ENCODE results near the gene SASH1. TPM values are rescaled to one million over a fixed set of nuclear protein-coding genes. Genes with fewer than 3 reads are reported as not detected.

Gene SASH1
- total and polyA plus RNA-seq, 9 of the 15 experiments (the other 6 are each of a cell fraction or from before 2014, with no cell fraction given): 0.35 to 3.5 (median 1.6) TPM

DNA sequence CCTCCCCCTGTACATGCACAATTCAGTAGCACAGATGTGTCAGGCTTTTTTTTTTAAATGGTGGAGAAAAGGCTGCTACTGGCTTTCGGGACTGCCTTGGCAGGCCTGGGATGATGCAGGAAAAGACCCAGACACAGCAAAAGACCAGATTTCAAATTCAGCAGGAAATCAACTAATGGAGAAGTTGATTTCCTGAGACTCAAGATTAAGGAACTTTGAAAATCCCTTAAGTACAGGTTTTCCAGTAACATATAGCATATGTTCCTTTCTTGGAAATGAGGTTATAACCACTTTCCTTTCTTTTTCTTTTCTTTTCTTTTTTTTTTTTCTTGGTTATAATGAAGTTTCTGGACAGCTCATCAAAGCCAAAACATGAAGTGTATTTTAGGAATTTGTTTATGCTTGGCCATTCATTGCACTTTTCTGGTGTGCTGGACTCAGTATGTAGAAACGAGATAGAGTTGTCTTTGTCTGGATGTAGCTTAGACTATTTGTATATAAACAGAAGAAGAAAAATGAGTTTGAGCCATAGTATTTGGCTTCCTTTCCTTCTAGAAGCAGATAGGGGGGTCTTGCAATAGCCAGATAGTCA, 119.4 kb downstream of the SASH1 start:
- Histone ChIP-seq H3K4me3 (no peak overlapping the region), H3K9me3 (replicated peaks; ENCODE audit: control insufficient read depth, insufficient read depth, low read depth, low read length) (no peaks in the 10 kb centered on the region), H3K79me2 (ENCODE audit: control insufficient read depth, insufficient read depth, low read length) (no peaks in the 10 kb centered on the region), H4K20me1 (replicated peaks; ENCODE audit: control insufficient read depth, insufficient read depth, low read length) (no peaks in the 10 kb centered on the region; the same call in 1 of the 2 replicates), H3K9me1 (ENCODE audit: control insufficient read depth, insufficient read depth, low read length) (no peaks in the 10 kb centered on the region), H3K9ac (ENCODE audit: insufficient read depth in 1 of 2, low read depth in 2 of 2, low read length in 2 of 2) (no peak overlapping the region), H3K4me1 (replicated peaks in 1 of 2; ENCODE audit: control insufficient read depth in 2 of 2, insufficient read depth in 2 of 2, low read length in 2 of 2) (no peaks in the 10 kb centered on the region), H2AFZ (ENCODE audit: low read depth, low read length) (no peak overlapping the region), H3K27me3 (ENCODE audit: control insufficient read depth in 2 of 2, insufficient read depth in 2 of 2, low read length in 2 of 2) (peaks cover 0 to 24% of the 10 kb centered on the region in 2 experiments; a peak in 3 of 5 replicates), H3K27ac (ENCODE audit: extremely low read depth, low read depth, low read length) (no peak overlapping the region), H3K4me2 (ENCODE audit: insufficient read depth, low read length) (no peak overlapping the region), H3K36me3 (ENCODE audit: control insufficient read depth, insufficient read depth, low read length) (no peaks in the 10 kb centered on the region)
- CTCF ChIA-PET (ENCODE audit: low intra/inter-chr PET ratio): interaction anchor here (0.9 kb wide), 1 partner anchor 317 kb away, joined by 3 read pairs; no protein-coding TSS in a partner anchor
- 7% methylated on average over 2 of the region's 2 CpGs for WGBS (ENCODE audit: insufficient coverage, low coverage, missing lambda C conversion rate)
- in situ Hi-C loops (cut with MboI): no loop called here
- TF ChIP-seq MAZ (CRISPR knock-in tag; conservative IDR thresholded peaks at IDR 0.05 in 1 of 2, IDR thresholded peaks at IDR 0.05 in 1 of 2) (no peak), TAF9B (IDR thresholded peaks at IDR 0.05; ENCODE audit: partially characterized antibody) (no peak), ZNF717 (CRISPR knock-in tag; IDR thresholded peaks at IDR 0.05) (no peak)
- TF ChIP-seq, protein P1, sequence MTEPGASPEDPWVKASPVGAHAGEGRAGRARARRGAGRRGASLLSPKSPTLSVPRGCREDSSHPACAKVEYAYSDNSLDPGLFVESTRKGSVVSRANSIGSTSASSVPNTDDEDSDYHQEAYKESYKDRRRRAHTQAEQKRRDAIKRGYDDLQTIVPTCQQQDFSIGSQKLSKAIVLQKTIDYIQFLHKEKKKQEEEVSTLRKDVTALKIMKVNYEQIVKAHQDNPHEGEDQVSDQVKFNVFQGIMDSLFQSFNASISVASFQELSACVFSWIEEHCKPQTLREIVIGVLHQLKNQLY (CRISPR knock-in tag; conservative IDR thresholded peaks at IDR 0.05): no peak
- no TSS peak for BruUV-seq (replicated peaks)
- no peak for DNase-seq (ENCODE audit: extremely low read depth in 1 of 4, low spot score in 3 of 4)
- FAIRE-seq: no peak
- ATAC-seq: no peak
- intact Hi-C loops (cut with micrococcal nuclease): loop anchor here (10.0 kb wide), 1 partner anchor 317 kb away; no protein-coding TSS in a partner anchor
- POLR2A ChIA-PET: no interaction called here
